Gastroesophageal sphincter (tissue), 3 donors: ENCODE results near the gene SELENBP1.
"Not testable (repeated sequence)": the region's sequence is repeated elsewhere in the genome, so short reads cannot be mapped to it uniquely, and the experiment has no call there.

Experiments
- EP300 ChIP-seq: sonication (generic); formaldehyde crosslinking; IDR thresholded peaks from one replicate; pipeline ENCODE4 v1.6.1; 2017; ENCODE audit warnings: antibody characterized with exemption, mild to moderate bottlenecking
- POLR2AphosphoS5 ChIP-seq: sonication (generic); formaldehyde crosslinking; IDR thresholded peaks from one replicate; pipeline ENCODE4 v1.6.1; 2017; ENCODE audit warnings: antibody characterized with exemption
- TF ChIP-seq, protein P1 (sequence below), 4 experiments: fragments of 200-600 bp in 2 of 4; fragments of 450-650 bp in 2 of 4; sonication (generic) in 1 of 4; IDR thresholded peaks; one replicate each; pipeline ENCODE4 v1.5.1; 2017 to 2019; ENCODE audit warnings: antibody characterized with exemption in 4 of 4, mild to moderate bottlenecking in 2 of 4, moderate library complexity in 2 of 4

DNA sequence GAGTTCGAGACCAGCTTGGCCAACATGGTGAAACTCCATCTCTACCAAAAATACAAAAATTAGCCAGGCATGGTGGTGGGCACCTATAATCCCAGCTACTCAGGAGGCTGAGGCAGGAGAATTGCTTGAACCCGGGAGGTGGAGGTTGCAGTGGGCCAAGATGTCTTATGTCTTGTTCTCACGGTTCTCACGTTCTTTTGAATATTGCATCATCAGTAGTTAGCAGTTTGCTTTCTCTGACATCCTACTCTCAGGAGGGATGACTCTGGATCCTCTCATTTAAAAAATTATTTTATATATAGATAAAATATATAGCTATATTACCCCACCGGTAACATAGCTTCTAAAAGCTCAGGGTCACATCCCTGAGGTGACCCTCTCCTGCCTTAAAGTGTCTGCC lies 23.8 kb upstream of the SELENBP1 start:
- TF ChIP-seq, protein P1, sequence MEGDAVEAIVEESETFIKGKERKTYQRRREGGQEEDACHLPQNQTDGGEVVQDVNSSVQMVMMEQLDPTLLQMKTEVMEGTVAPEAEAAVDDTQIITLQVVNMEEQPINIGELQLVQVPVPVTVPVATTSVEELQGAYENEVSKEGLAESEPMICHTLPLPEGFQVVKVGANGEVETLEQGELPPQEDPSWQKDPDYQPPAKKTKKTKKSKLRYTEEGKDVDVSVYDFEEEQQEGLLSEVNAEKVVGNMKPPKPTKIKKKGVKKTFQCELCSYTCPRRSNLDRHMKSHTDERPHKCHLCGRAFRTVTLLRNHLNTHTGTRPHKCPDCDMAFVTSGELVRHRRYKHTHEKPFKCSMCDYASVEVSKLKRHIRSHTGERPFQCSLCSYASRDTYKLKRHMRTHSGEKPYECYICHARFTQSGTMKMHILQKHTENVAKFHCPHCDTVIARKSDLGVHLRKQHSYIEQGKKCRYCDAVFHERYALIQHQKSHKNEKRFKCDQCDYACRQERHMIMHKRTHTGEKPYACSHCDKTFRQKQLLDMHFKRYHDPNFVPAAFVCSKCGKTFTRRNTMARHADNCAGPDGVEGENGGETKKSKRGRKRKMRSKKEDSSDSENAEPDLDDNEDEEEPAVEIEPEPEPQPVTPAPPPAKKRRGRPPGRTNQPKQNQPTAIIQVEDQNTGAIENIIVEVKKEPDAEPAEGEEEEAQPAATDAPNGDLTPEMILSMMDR (IDR thresholded peaks at IDR 0.05) = not testable (repeated sequence)
- TF ChIP-seq EP300, POLR2AphosphoS5: not testable (repeated sequence)
